Subcutaneous adipose tissue (tissue), 4 donors: ENCODE measurements around the gene TMPRSS7. TPM values are rescaled to one million over a fixed set of nuclear protein-coding genes. Genes with fewer than 3 reads are reported as not detected.

Source experiments
- small RNA-seq: library from RNA; depleted of rRNA; stranded (forward); fragments of <200 nt; gene quantifications from one replicate; pipeline ENCODE3, GENCODE V24; 2016
- total RNA-seq, 4 donors: library from RNA; depleted of rRNA; stranded (reverse); fragments of >200 nt; gene quantifications; one replicate each; pipeline ENCODE4 v1.1.0, GENCODE V29; 2016
- TF ChIP-seq, protein P1 (sequence below): fragments of 450-650 bp; IDR thresholded peaks from one replicate; pipeline ENCODE4 v1.5.1; 2016; ENCODE audit warnings: low read depth, mild to moderate bottlenecking, control low read depth, antibody characterized with exemption, moderate library complexity

TMPRSS7 gene
- total RNA-seq, 4 donors from 2014 or later = not detected

DNA sequence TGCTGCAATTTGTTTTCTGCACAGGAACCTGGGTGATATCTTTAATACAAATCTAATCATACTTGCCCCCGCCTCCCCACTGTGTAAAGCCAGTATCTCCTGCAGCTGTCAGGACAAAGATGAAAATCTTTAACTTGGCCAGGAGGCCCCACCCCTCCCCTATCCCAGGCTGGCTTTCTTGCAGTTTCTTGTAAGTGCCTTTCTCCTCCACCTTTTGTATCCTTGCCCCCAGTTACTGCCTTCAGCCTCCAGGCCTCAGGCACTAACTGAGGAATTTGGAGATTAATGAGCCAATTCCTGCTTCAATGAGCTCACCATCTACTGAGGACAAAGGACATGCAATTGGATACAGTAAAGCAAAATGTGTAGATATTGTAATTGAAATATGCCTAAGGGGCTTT, 92.0 kb downstream of the TMPRSS7 start:
- TF ChIP-seq, protein P1, sequence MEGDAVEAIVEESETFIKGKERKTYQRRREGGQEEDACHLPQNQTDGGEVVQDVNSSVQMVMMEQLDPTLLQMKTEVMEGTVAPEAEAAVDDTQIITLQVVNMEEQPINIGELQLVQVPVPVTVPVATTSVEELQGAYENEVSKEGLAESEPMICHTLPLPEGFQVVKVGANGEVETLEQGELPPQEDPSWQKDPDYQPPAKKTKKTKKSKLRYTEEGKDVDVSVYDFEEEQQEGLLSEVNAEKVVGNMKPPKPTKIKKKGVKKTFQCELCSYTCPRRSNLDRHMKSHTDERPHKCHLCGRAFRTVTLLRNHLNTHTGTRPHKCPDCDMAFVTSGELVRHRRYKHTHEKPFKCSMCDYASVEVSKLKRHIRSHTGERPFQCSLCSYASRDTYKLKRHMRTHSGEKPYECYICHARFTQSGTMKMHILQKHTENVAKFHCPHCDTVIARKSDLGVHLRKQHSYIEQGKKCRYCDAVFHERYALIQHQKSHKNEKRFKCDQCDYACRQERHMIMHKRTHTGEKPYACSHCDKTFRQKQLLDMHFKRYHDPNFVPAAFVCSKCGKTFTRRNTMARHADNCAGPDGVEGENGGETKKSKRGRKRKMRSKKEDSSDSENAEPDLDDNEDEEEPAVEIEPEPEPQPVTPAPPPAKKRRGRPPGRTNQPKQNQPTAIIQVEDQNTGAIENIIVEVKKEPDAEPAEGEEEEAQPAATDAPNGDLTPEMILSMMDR = no peak

DNA sequence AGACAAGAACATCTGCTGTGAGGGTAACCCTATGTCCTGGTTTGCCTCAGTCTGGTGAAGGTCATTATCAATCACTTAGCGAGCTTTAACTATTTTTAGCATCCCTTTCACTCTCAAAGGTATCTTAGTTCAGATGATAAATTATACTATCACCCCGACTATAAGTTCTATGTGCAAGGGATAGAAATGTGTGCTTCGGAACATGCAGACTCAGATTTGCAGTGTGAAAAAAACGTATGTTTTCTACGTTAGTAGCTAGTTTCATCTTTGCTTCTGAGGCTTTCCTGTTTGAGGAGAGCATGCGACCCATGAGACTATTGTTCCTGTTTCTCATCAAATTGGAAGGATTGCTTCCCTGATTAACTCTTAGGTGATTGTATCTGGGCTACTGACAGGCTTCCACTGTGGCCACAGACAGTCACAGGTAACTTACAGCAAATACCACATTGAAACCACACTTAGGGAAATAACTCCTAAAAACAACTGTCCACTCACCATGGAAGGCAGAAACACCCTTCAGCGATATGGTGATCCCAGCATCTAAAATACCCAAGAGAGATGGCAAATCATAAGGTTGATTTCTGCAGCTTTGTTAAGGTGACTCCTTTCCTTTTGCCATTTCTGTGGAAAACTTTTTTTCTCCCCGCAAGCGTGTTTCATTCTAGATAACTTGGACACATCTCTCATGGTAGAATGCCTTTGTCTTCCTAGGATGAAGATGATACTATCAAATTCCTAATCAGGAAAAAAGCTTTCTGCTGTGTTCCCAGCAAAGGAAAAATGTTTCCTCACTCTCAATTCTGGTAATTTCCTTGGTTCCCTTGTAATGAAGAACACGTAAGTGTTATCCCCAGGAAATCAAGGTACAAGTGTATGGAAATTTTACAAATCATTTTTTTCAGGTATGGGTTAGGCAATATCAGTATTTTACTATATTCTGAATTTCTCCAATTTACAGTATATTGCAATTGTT, 93.3 kb downstream of the TMPRSS7 start:
- TF ChIP-seq, protein P1 = no peak

DNA sequence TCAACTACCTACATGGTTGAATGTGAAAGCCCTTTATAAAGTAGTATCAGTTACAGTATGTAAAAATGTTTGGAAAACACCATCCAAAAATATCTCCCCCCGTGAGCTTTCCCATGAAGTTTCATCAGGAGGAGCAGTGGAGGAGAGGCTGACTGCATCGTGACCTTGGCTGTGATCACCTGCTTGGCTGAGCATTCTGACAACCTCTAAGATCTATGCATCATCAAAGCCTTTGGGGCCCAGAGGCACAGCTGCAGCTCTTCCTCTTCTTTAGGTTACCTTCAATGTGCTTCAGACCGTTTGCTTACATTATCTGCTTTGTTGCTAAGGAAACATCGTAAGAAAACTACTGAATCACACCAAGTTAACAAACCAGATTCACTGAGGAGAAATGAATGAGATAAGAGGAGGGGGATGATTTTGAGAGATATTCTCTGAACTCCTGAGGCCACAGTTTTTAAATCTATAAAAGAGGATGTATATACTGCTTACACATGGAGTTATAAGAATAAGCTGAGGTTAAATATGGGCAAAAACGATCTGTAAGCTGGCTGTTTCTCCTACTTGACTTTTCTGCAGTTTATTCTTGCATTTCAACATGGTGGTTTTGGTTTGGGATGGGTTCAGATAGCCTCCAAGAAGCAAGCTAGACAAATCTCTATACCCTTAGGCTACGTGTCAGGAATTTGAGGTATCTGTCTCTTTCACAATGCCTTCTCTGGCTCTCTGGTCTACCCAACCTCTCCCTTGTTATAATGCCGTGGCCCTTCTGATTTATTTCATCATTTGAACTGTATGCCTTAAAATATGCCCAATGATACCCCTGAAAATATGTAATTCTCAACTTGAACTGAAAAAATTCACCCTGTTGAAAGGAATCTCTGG, 94.5 kb downstream of the TMPRSS7 start:
- TF ChIP-seq, protein P1 = no peak

DNA sequence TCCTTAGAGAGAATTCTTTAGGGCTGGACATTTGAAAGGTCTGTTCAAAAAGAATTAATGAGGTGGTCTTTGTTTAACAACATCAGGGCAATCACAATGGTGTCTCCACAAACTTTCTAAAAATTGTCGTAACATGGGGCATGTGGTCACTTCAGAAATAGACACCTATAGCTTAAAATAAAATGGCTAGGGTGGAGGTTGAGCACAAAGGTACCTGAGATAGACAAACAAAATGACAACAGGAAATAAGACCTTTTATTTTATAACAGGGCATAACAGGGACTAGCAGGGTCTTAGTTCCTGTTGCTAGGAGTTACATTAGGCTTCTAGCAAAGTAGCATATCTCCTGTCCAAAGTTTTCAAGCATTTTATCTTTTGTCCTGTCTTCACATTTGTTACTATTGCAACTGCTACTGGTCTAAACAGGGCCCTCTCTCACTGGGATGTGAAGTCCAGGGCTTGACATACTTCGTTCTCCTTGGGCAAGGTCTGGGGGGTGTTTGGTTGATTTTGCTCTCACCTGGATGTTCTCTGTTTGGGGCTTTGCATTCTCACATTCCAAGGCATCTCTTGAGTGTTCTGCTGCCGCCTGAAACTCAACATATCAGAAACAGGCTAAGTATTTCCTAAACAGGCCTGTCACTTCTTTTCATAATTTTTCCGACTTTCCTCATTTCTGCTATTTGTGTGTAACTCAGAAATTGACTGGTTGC, 95.5 kb downstream of the TMPRSS7 start:
- TF ChIP-seq, protein P1 = no peak

DNA sequence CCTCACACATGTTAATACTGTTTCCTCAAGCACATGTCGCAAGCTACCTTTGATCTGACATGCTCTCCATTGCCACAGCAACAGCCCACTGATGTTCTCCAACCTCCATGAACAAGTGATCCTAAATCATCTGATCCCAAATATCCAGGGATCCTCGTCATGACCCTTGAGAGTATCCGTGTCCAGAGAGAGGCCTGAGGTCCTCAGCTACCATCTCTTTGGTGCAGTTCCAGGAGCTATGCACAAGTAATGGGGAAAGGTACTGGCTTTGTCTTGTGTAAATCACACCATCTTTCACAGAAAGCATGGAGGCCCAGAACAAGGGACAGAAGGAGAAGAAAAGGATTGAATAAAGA, 96.1 kb downstream of the TMPRSS7 start:
- TF ChIP-seq, protein P1 = no peak

Small RNA genes within 50 kb of the gene (small RNA-seq; reads per million reads assigned to genes)
- not detected for gene MIR567

Other genes starting within 250 kb of the TMPRSS7 start
- 10 to 100 TPM; 53.2 to 97.2 (median 89.1) TPM for gene PHLDB2, start 175.5 kb upstream of the TMPRSS7 start, total RNA-seq
- 10 to 100 TPM; 17.9 to 24.9 (median 22.1) TPM for gene ABHD10, start 55.7 kb upstream of the TMPRSS7 start, total RNA-seq
- not detected for gene TAGLN3, start 35.8 kb upstream of the TMPRSS7 start, total RNA-seq
- gene C3orf52, start 51.7 kb downstream of the TMPRSS7 start, total RNA-seq = 1 to 10 TPM in 2 of 4 donors, under 1 TPM in 2; 0.38 to 6.2 (median 1.1) TPM
- 1 to 10 TPM in 1 of 4 donors, under 1 TPM in 1, not detected in 2; 0.44 to 1.4 TPM for gene GCSAM, start 98.5 kb downstream of the TMPRSS7 start, total RNA-seq